Endodermal cell (in vitro differentiated cells): Measurements from ENCODE around the gene CASZ1. TPM values are rescaled to one million over a fixed set of nuclear protein-coding genes. Genes with fewer than 3 reads are reported as not detected.

ENCODE experiments used
- DNase-seq: peaks from one replicate; pipeline ENCODE4 v3.0.0-alpha.2; 2017
- H3K27ac ChIP-seq: 2 replicates; pipeline ENCODE4 v1.5.1; 2013; ENCODE audit warnings: mild to moderate bottlenecking, low read depth, low read length, moderate library complexity
- H3K27me3 ChIP-seq: 2 replicates; pipeline ENCODE4 v1.6.1; 2013; ENCODE audit warnings: mild to moderate bottlenecking, low read length, moderate library complexity; ENCODE audit not compliant: insufficient read depth, control insufficient read depth, poor library complexity, severe bottlenecking
- H3K36me3 ChIP-seq: 2 replicates; pipeline ENCODE4 v1.7.0; 2013; ENCODE audit warnings: mild to moderate bottlenecking, low read length, moderate library complexity; ENCODE audit not compliant: control insufficient read depth, insufficient read depth
- H3K4me1 ChIP-seq: one replicate; pipeline ENCODE4 v1.7.0; 2013; ENCODE audit warnings: low read length; ENCODE audit not compliant: control insufficient read depth, insufficient read depth
- H3K4me3 ChIP-seq: 2 replicates; pipeline ENCODE4 v1.5.1; 2013; ENCODE audit warnings: mild to moderate bottlenecking, low read length, moderate library complexity
- H3K9ac ChIP-seq: 2 replicates; pipeline ENCODE4 v1.6.1; 2013; ENCODE audit warnings: mild to moderate bottlenecking, low read length, moderate library complexity; ENCODE audit not compliant: poor library complexity, severe bottlenecking; ENCODE audit errors: extremely low read depth
- H3K9me3 ChIP-seq: 2 replicates; pipeline ENCODE4 v1.6.1; 2013; ENCODE audit warnings: mild to moderate bottlenecking, low read length, moderate library complexity; ENCODE audit not compliant: control insufficient read depth
- H3K27ac Mint-ChIP-seq: 2 replicates; pipeline ENCODE4 v1.8.0; 2020; ENCODE audit warnings: mixed read lengths
- H3K27me3 Mint-ChIP-seq: 2 replicates; pipeline ENCODE4 v1.8.0; 2021; ENCODE audit warnings: mild to moderate bottlenecking, mixed read lengths; ENCODE audit not compliant: insufficient read depth
- H3K36me3 Mint-ChIP-seq: 2 replicates; pipeline ENCODE4 v1.8.0; 2020; ENCODE audit warnings: low read depth, mixed read lengths
- H3K4me1 Mint-ChIP-seq: 2 replicates; pipeline ENCODE4 v1.8.0; 2020; ENCODE audit warnings: mixed read lengths
- H3K4me3 Mint-ChIP-seq: 2 replicates; pipeline ENCODE4 v1.8.0; 2020; ENCODE audit warnings: mild to moderate bottlenecking, moderate library complexity, mixed read lengths
- H3K9me3 Mint-ChIP-seq: 2 replicates; pipeline ENCODE4 v1.8.0; 2020; ENCODE audit warnings: mild to moderate bottlenecking, mixed read lengths
- WGBS, 2 experiments: methylation state at CpG; one replicate each; pipeline versions ENCODE4 v1.1.5 to v1.1.7; 2013; ENCODE audit warnings: missing lambda C conversion rate in 2 of 2, mixed read lengths in 1 of 2; ENCODE audit not compliant: insufficient coverage in 1 of 2, insufficient read length in 1 of 2; 5-methylcytosine and 5-hydroxymethylcytosine counted together
- total RNA-seq, 2 donors: library from RNA; stranded (reverse); fragmentation: NEBNext Ultra II Directional in 1 of 2; extraction: Animal tissue kit (Norgen Biotek cat#: 25700) in 1 of 2; gene quantifications; 2 replicates in 1 of 2; 3 replicates in 1 of 2; pipeline ENCODE4 v1.2.1, GENCODE V29; 2021
- TF ChIP-seq, protein P1 (sequence below): fragments of 200-600 bp; sonication (generic); conservative IDR thresholded peaks from 2 replicates; pipeline ENCODE4 v1.5.0; 2021; ENCODE audit warnings: antibody characterized with exemption, mild to moderate bottlenecking

CASZ1 gene
- total RNA-seq, 2 donors from 2014 or later: 3.5 to 5.9 TPM

DNA sequence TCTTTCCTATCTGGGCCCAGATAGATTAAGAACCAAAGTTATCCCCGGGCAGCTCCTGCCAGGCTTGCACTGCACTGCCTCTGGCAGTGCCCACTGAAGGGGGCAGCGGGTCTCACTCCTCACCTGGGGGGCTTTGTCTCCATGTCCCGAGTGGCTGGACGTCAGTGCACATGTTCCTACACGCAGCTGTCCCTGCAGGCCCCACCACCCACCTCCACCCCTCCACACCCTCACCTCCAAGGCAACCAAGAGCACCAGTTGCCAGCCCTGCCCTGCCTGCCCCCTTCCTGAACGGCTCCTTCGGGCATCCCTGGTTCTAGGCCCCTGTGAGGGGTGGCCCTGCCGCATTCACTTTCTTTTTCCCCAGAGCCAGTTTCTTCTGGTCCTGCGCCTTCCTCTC is 174.5 kb downstream of the CASZ1 start:
- no peak for DNase-seq
- TF ChIP-seq, protein P1, sequence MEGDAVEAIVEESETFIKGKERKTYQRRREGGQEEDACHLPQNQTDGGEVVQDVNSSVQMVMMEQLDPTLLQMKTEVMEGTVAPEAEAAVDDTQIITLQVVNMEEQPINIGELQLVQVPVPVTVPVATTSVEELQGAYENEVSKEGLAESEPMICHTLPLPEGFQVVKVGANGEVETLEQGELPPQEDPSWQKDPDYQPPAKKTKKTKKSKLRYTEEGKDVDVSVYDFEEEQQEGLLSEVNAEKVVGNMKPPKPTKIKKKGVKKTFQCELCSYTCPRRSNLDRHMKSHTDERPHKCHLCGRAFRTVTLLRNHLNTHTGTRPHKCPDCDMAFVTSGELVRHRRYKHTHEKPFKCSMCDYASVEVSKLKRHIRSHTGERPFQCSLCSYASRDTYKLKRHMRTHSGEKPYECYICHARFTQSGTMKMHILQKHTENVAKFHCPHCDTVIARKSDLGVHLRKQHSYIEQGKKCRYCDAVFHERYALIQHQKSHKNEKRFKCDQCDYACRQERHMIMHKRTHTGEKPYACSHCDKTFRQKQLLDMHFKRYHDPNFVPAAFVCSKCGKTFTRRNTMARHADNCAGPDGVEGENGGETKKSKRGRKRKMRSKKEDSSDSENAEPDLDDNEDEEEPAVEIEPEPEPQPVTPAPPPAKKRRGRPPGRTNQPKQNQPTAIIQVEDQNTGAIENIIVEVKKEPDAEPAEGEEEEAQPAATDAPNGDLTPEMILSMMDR: no peak
- Histone ChIP-seq H3K9ac (no peak overlapping the region), H3K27me3 (no peaks in the 10 kb centered on the region), H3K27ac (no peak overlapping the region), H3K36me3 (no peaks in the 10 kb centered on the region), H3K4me3 (no peak overlapping the region), H3K4me1 (no peaks in the 10 kb centered on the region), H3K9me3 (no peaks in the 10 kb centered on the region)
- Mint-ChIP-seq H3K4me1 (no peaks in the 10 kb centered on the region), H3K27me3 (no peaks in the 10 kb centered on the region), H3K36me3 (peaks cover 8% of the 10 kb centered on the region), H3K4me3 (no peak overlapping the region), H3K27ac (no peak overlapping the region), H3K9me3 (no peaks in the 10 kb centered on the region)
- WGBS, 2 experiments: 88 to 92% methylated on average over 6 to 9 of the region's 9 CpGs

DNA sequence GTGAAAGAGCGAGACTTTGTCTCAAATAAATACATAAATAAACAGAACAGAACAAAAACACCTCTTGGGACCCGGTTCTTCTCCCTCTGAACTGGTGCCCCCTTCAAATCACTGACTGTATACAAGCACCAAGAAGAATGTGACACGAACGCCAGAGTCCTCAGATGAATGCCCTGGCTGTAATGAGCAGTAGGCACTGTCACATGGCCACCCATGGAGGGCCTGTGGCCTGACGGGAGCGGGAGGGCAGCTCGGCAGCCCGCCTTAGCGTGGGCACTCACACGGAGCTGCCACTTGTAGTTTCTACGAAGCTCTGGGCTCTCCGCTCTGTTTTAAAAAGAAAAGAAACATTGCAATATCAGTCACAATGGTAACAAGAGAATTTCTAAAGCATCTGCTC is 175.7 kb downstream of the CASZ1 start:
- no peak overlapping the region for H3K27ac Mint-ChIP-seq
- Histone ChIP-seq H3K4me3 (no peak overlapping the region), H3K9me3 (no peaks in the 10 kb centered on the region), H3K4me1 (no peaks in the 10 kb centered on the region), H3K27me3 (no peaks in the 10 kb centered on the region), H3K36me3 (no peaks in the 10 kb centered on the region), H3K27ac (no peak overlapping the region), H3K9ac (no peak overlapping the region)
- peaks cover 1% of the 10 kb centered on the region for H3K4me1 Mint-ChIP-seq
- 90 to 93% methylated on average over 9 to 12 of the region's 12 CpGs for WGBS, 2 experiments
- peak; percentile 24 for DNase-seq
- peaks cover 8% of the 10 kb centered on the region for H3K36me3 Mint-ChIP-seq
- no peak overlapping the region for H3K4me3 Mint-ChIP-seq
- TF ChIP-seq, protein P1: no peak
- H3K27me3 Mint-ChIP-seq: no peaks in the 10 kb centered on the region
- H3K9me3 Mint-ChIP-seq: no peaks in the 10 kb centered on the region

DNA sequence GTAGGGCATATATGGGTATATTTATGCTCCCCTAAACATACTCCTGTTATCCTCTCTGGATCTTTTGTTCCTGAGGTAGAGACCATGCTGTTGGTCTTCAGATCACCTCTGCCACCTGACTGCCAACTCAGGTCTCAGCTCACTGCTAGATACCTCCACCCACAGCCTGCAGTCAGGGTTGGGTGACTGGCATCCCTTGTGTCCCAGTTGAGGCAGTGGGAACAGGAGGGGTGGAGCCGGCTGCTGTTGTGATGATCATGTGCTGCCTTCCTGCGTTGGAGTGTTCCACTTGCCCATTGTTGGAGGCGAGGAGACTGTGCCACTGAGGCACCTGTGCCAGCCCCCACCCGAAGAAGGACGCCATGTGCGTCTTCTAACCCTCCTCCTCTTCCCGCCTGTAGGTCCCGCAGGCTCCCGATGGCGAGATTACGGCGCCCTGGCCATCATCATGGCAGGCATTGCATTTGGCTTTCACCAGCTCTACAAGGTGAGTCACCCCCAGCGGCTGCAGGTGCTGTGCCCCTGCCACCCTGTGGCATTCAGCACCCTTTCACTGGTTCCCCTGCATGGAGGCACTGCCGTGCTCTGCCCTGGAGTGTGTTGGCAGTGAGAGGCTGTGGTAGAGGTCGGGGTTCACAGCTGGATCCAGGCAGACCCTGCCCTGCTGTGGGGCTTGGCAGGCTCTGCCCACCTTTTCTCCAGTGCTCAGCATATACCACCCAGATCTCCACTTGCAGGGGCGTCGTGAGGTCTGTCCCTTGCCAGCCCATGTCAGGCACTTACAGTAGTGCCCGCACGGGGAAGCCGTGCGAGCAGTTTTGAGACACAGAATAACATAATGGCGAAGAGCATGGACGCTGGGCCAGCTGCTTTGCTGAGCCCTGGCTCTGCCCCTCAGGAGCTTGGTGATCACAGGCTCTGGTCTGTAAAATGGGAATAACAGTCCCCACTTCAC is 178.2 kb downstream of the CASZ1 start:
- Mint-ChIP-seq H3K36me3 (no peaks in the 10 kb centered on the region), H3K4me3 (no peak overlapping the region), H3K27me3 (no peaks in the 10 kb centered on the region), H3K4me1 (peaks cover 4% of the 10 kb centered on the region), H3K27ac (peak overlapping the region; percentile 39), H3K9me3 (no peaks in the 10 kb centered on the region)
- peak; percentile 30 for DNase-seq
- Histone ChIP-seq H3K4me1 (no peaks in the 10 kb centered on the region), H3K9ac (no peak overlapping the region), H3K9me3 (no peaks in the 10 kb centered on the region), H3K36me3 (no peaks in the 10 kb centered on the region), H3K4me3 (no peak overlapping the region), H3K27ac (no peak overlapping the region), H3K27me3 (no peaks in the 10 kb centered on the region)
- WGBS, 2 experiments: 93 to 94% methylated on average over 22 to 23 of the region's 23 CpGs
- TF ChIP-seq, protein P1: no peak
